Neural cell (in vitro differentiated cells): ENCODE data around the gene SYNPO2. TPM values are rescaled to one million over a fixed set of nuclear protein-coding genes. Genes with fewer than 3 reads are reported as not detected.

Experiments used
- H2AFZ ChIP-seq: fragments of 200-600, 300-800 bp; sonication (generic), shearing (Covaris generic); 2 replicates; pipeline ENCODE4 v1.6.0; 2014; ENCODE audit warnings: low read depth, mild to moderate bottlenecking, antibody characterized with exemption, low read length, moderate library complexity
- H3F3A ChIP-seq: fragments of 200-600 bp; shearing (Covaris generic); 2 replicates; pipeline ENCODE4 v1.6.1; 2016; ENCODE audit warnings: mild to moderate bottlenecking, moderate library complexity, mixed read lengths, antibody characterized with exemption, low read length; ENCODE audit not compliant: insufficient read depth, poor library complexity, severe bottlenecking
- H3K27ac ChIP-seq: fragments of 200-600, 300-800 bp; sonication (generic), shearing (Covaris generic); 2 replicates; pipeline ENCODE4 v1.5.1; 2014; ENCODE audit warnings: mild to moderate bottlenecking, low read length, moderate library complexity
- H3K27me3 ChIP-seq: fragments of 300-800, 200-600 bp; sonication (generic), shearing (Covaris generic); 2 replicates; pipeline ENCODE4 v1.6.0; 2014; ENCODE audit warnings: mild to moderate bottlenecking, low read depth, low read length, moderate library complexity; ENCODE audit not compliant: insufficient read depth
- H3K36me3 ChIP-seq: fragments of 300-800, 200-600 bp; sonication (generic), shearing (Covaris generic); 2 replicates; pipeline ENCODE4 v1.5.1; 2014; ENCODE audit warnings: mild to moderate bottlenecking, antibody characterized with exemption, low read length, moderate library complexity; ENCODE audit not compliant: insufficient read depth
- H3K4me2 ChIP-seq: fragments of 300-800, 200-600 bp; sonication (generic), shearing (Covaris generic); 2 replicates; pipeline ENCODE4 v1.6.0; 2014; ENCODE audit warnings: mild to moderate bottlenecking, low read length
- H3K4me3 ChIP-seq: fragments of 300-800, 200-600 bp; sonication (generic), shearing (Covaris generic); 2 replicates; pipeline ENCODE4 v1.5.1; 2014; ENCODE audit warnings: mild to moderate bottlenecking, low read length, moderate library complexity
- H3K79me2 ChIP-seq: fragments of 200-600 bp; shearing (Covaris generic); replicated peaks from 2 replicates; pipeline ENCODE4 v1.6.0; 2014; ENCODE audit warnings: mild to moderate bottlenecking, low read length, moderate library complexity; ENCODE audit not compliant: insufficient read depth
- H3K9ac ChIP-seq: fragments of 300-800, 200-600 bp; sonication (generic), shearing (Covaris generic); 2 replicates; pipeline ENCODE4 v1.6.1; 2016; ENCODE audit warnings: mild to moderate bottlenecking, low read length, mixed read lengths
- H3K9me2 ChIP-seq: fragments of 200-600 bp; shearing (Covaris generic); 2 replicates; pipeline ENCODE4 v1.6.1; 2016; ENCODE audit warnings: mild to moderate bottlenecking, low read length, mixed read lengths; ENCODE audit not compliant: insufficient read depth
- H3K9me3 ChIP-seq: fragments of 200-600, 300-800 bp; sonication (generic), shearing (Covaris generic); 2 replicates; pipeline ENCODE4 v1.6.1; 2016; ENCODE audit warnings: mild to moderate bottlenecking, mixed run types, low read length, moderate library complexity, mixed read lengths
- H4K20me1 ChIP-seq: fragments of 200-600 bp; shearing (Covaris generic); 2 replicates; pipeline ENCODE4 v1.6.1; 2016; ENCODE audit warnings: mild to moderate bottlenecking, mixed run types; ENCODE audit not compliant: insufficient read depth
- CTCF ChIP-seq: fragments of 450-650 bp; IDR thresholded peaks from 2 replicates; pipeline ENCODE4 v1.5.1; 2014; ENCODE audit warnings: antibody characterized with exemption, mild to moderate bottlenecking, moderate library complexity; ENCODE audit not compliant: poor library complexity, severe bottlenecking
- EP300 ChIP-seq: fragments of 450-650 bp; conservative IDR thresholded peaks from 2 replicates; pipeline ENCODE4 v1.6.1; 2014; ENCODE audit warnings: antibody characterized with exemption, mild to moderate bottlenecking, moderate library complexity; ENCODE audit not compliant: poor library complexity, severe bottlenecking
- EZH2 ChIP-seq: fragments of 200-600, 300-800 bp; shearing (Covaris generic), sonication (generic); IDR thresholded peaks from 2 replicates; pipeline ENCODE4 v1.6.1; 2014; ENCODE audit warnings: antibody characterized with exemption, low read length, borderline replicate concordance, mild to moderate bottlenecking; ENCODE audit not compliant: insufficient read depth, poor library complexity, severe bottlenecking
- MXI1 ChIP-seq: fragments of 450-650 bp; conservative IDR thresholded peaks from 2 replicates; pipeline ENCODE4 v1.6.1; 2014; ENCODE audit warnings: antibody characterized with exemption, mild to moderate bottlenecking; ENCODE audit not compliant: poor library complexity, severe bottlenecking
- POLR2AphosphoS5 ChIP-seq: IDR thresholded peaks from 2 replicates; pipeline ENCODE4 v1.6.1; 2012
- RAD21 ChIP-seq: fragments of 450-650 bp; conservative IDR thresholded peaks from 2 replicates; pipeline ENCODE4 v1.6.1; 2014; ENCODE audit warnings: antibody characterized with exemption, mild to moderate bottlenecking, moderate library complexity
- REST ChIP-seq: IDR thresholded peaks from 2 replicates; pipeline ENCODE4 v1.6.1; 2012; ENCODE audit warnings: borderline replicate concordance
- SMC3 ChIP-seq: fragments of 450-650 bp; conservative IDR thresholded peaks from 2 replicates; pipeline ENCODE4 v1.6.1; 2014; ENCODE audit warnings: antibody characterized with exemption, mild to moderate bottlenecking, moderate library complexity; ENCODE audit not compliant: poor library complexity
- TAF1 ChIP-seq: IDR thresholded peaks from 2 replicates; pipeline ENCODE4 v1.6.1; 2012; ENCODE audit warnings: low read depth
- polyA plus RNA-seq: library from polyadenylated mRNA; depleted of rRNA; stranded (reverse); fragments of >200 nt; gene quantifications from 2 replicates; pipeline ENCODE4 v1.2.3, GENCODE V29; 2014

Gene SYNPO2
- polyA plus RNA-seq, 1 donor from 2014 or later = 0.14 TPM

DNA sequence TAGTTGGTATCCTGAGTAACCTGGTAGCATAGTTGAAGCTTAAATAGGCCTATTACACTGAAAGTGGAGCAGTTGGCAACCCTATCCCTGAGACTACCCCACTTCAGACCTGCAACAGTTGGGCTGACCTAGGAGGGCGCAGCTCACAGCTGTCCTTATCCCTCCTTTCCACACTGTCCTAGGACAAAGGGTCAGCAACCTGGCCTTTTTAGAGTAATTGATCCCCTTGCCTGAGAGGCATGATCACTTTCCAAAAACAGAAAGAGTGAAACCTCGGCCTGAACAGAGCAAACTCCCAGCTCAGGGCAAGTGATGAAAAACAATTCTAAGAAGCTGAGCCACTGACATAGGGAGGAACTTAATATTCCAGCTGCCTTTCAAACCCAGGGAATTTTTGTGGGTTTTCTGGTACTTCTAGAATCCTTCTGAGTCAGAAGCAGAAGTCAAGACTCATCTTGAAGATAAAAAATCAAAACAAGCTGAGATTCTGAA is 152.1 kb downstream of the SYNPO2 start:
- H4K20me1 ChIP-seq = no peaks in the 10 kb centered on the region
- H3K4me2 ChIP-seq = no peak overlapping the region
- H3F3A ChIP-seq = no peaks in the 10 kb centered on the region
- no peak overlapping the region for H3K27ac ChIP-seq
- H3K4me3 ChIP-seq = no peak overlapping the region
- no peak for TF ChIP-seq POLR2AphosphoS5
- TF ChIP-seq REST = no peak
- no peak for TF ChIP-seq EP300
- no peak for TF ChIP-seq MXI1
- no peak for TF ChIP-seq SMC3
- no peak for TF ChIP-seq EZH2
- no peak for TF ChIP-seq RAD21
- no peak for TF ChIP-seq TAF1
- TF ChIP-seq CTCF = no peak
- H3K9me3 ChIP-seq = no peaks in the 10 kb centered on the region
- H2AFZ ChIP-seq = no peak overlapping the region
- no peaks in the 10 kb centered on the region for H3K79me2 ChIP-seq
- no peak overlapping the region for H3K9ac ChIP-seq
- no peaks in the 10 kb centered on the region for H3K9me2 ChIP-seq
- no peaks in the 10 kb centered on the region for H3K36me3 ChIP-seq
- H3K27me3 ChIP-seq = no peaks in the 10 kb centered on the region

DNA sequence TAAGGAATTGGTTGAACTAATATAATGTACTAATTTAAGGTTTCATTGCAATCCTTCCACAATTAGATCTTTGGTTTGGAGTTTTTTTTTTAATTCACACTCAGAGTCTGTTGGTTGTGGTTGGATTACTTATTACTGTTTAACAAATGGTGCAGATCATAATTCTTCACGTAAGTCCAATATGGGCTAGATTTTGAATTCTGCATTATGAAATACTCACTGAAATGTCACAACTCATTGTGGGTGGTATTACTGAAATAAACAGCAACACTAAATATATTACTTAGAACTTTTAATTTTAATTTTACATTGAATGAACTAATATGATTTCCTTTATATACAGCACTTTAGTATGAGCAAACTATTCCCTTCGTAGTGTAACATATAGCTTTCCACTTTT is 152.7 kb downstream of the SYNPO2 start:
- Histone ChIP-seq H3K79me2 (no peaks in the 10 kb centered on the region), H3K27ac (no peak overlapping the region), H3K9me3 (no peaks in the 10 kb centered on the region), H3K9ac (no peak overlapping the region), H3K27me3 (no peaks in the 10 kb centered on the region), H3K4me2 (no peak overlapping the region), H3F3A (no peaks in the 10 kb centered on the region), H4K20me1 (no peaks in the 10 kb centered on the region), H2AFZ (no peak overlapping the region), H3K9me2 (no peaks in the 10 kb centered on the region), H3K36me3 (no peaks in the 10 kb centered on the region), H3K4me3 (no peak overlapping the region)
- TF ChIP-seq MXI1 (no peak), CTCF (no peak), RAD21 (no peak), REST (no peak), SMC3 (no peak), TAF1 (no peak), EZH2 (no peak), EP300 (no peak), POLR2AphosphoS5 (no peak)
